Measurements from ENCODE around the gene PPP2R2C. TPM values are rescaled to one million over a fixed set of nuclear protein-coding genes. Genes with fewer than 3 reads are reported as not detected.

The PPP2R2C gene
- total and polyA plus RNA-seq, 2 of the 4 experiments (the other 2 are of a cell fraction) = 0.03 TPM; not detected in 1

GRCh38 chr4:6299875-6300274, 172.5 kb downstream of the PPP2R2C start:
- Histone ChIP-seq H3K18ac (ENCODE audit: low read depth, low read length) (no peak overlapping the region), H3K27me3 (ENCODE audit: control insufficient read depth, insufficient read depth, low read length) (no peaks in the 10 kb centered on the region), H4K5ac (ENCODE audit: low read depth, low read length) (no peak overlapping the region), H2AK9ac (replicated peaks; ENCODE audit: low read depth, low read length, poor library complexity) (peak overlapping the region; percentile 16), H4K8ac (ENCODE audit: low read depth in 2 of 2, low read length in 2 of 2) (no peak overlapping the region), H2BK20ac (ENCODE audit: low read depth, low read length) (no peak overlapping the region), H3K4me3 (ENCODE audit: insufficient read depth, low read depth, low read length) (no peak overlapping the region), H3K27ac (ENCODE audit: insufficient read depth, low read length) (no peak overlapping the region), H3K14ac (replicated peaks; ENCODE audit: low read depth, low read length) (no peak overlapping the region), H3K9me3 (ENCODE audit: control insufficient read depth, insufficient read depth, low read length) (no peaks in the 10 kb centered on the region), H3K4me1 (ENCODE audit: control insufficient read depth, insufficient read depth, low read length) (peaks cover 2% of the 10 kb centered on the region; the same call in 1 of the 2 replicates), H2AK5ac (ENCODE audit: low read depth, low read length) (no peak overlapping the region), H3K56ac (ENCODE audit: extremely low read depth, insufficient read depth, low read length) (no peak overlapping the region), H2BK15ac (ENCODE audit: low read depth, low read length) (no peak overlapping the region), H2BK120ac (ENCODE audit: low read depth, low read length) (no peak overlapping the region), H4K91ac (ENCODE audit: insufficient read depth, low read depth, low read length) (no peak overlapping the region), H3K9ac (ENCODE audit: low read depth, low read length) (no peak overlapping the region), H3K4ac (ENCODE audit: low read depth, low read length) (no peak overlapping the region), H3K79me1 (ENCODE audit: low read depth in 1 of 2, low read length in 2 of 2) (no peaks in the 10 kb centered on the region), H3K36me3 (ENCODE audit: control insufficient read depth, insufficient read depth, low read length) (peaks cover 65% of the 10 kb centered on the region), H4K20me1 (ENCODE audit: insufficient read depth, low read length) (peaks cover 9% of the 10 kb centered on the region), H2BK5ac (ENCODE audit: low read depth, low read length, poor library complexity, severe bottlenecking) (peak overlapping the region; percentile 52), H3K4me2 (ENCODE audit: low read depth, low read length) (no peak overlapping the region), H3K9me1 (ENCODE audit: insufficient read depth, low read length) (peaks cover 19% of the 10 kb centered on the region), H3K23ac (ENCODE audit: low read depth, low read length) (no peak overlapping the region), H2AFZ (replicated peaks; ENCODE audit: low read length, poor library complexity) (no peak overlapping the region)
- in situ Hi-C loops (cut with MboI; ENCODE audit: low sequenced_read_pairs) = no loop called here
- ATAC-seq (ENCODE audit: low read depth) (no peak), DNase-seq (no peak)
- intact Hi-C loops (cut with micrococcal nuclease) = no loop called here
- CTCF ChIA-PET = no interaction called here
- TF ChIP-seq CTCF (conservative IDR thresholded peaks at IDR 0.05; ENCODE audit: low read depth, low read length) (no peak), RFX5 (IDR thresholded peaks at IDR 0.05; ENCODE audit: low read depth, low read length) (no peak), FOS (IDR thresholded peaks at IDR 0.05; ENCODE audit: low read depth, low read length) (no peak), USF2 (IDR thresholded peaks at IDR 0.05; ENCODE audit: low read depth, low read length) (no peak), MXI1 (IDR thresholded peaks at IDR 0.05; ENCODE audit: borderline replicate concordance, low read depth, low read length) (no peak), MAZ (IDR thresholded peaks at IDR 0.05; ENCODE audit: borderline replicate concordance, low read depth, low read length) (no peak), RAD21 (IDR thresholded peaks at IDR 0.05; ENCODE audit: low read length) (no peak)
- WGBS, 2 experiments (ENCODE audit: extremely low coverage in 2 of 2, insufficient read length in 1 of 2) = 96% methylated on average over 4 of the region's 12 CpGs; no CpG with 5 or more reads in 1 of the 2 experiments
- dilution Hi-C loops (cut with HindIII; ENCODE audit: low sequenced_read_pairs, unreplicated experiment) = no loop called here
- POLR2A ChIA-PET (ENCODE audit: unreplicated experiment) = no interaction called here
- BruUV-seq (replicated peaks) = no TSS peak

All from IMR-90 (cell line).